Esophagus squamous epithelium (tissue), 5 donors: Measurements from ENCODE around the gene PEA15. TPM values are rescaled to one million over a fixed set of nuclear protein-coding genes. Genes with fewer than 3 reads are reported as not detected.

Experiments used
- DNase-seq: peaks from one replicate; lab custom pipeline; 2025; lab: John Stamatoyannopoulos, UW
- H3K27ac ChIP-seq, 4 donors: fragments of 200-600 bp; sonication (generic); one replicate each; pipeline ENCODE4 v1.5.1; 2016 to 2019; ENCODE audit warnings: mild to moderate bottlenecking in 1 of 4
- H3K27me3 ChIP-seq, 4 donors: fragments of 200-600 bp; sonication (generic); 1 replicate in 3 of 4; 2 replicates in 1 of 4; pipeline versions ENCODE4 v1.5.1 to v1.6.0; 2017 to 2021; ENCODE audit warnings: antibody characterized with exemption in 1 of 4
- H3K36me3 ChIP-seq, 3 donors: fragments of 200-600 bp; sonication (generic); one replicate each; pipeline ENCODE4 v1.5.1; 2016 to 2019
- H3K4me1 ChIP-seq, 3 donors: fragments of 200-600 bp; sonication (generic); one replicate each; pipeline ENCODE4 v1.5.1; 2017 to 2019
- H3K4me3 ChIP-seq, 4 donors: fragments of 200-600 bp; sonication (generic); 1 replicate in 3 of 4; 2 replicates in 1 of 4; pipeline ENCODE4 v1.5.1; 2016 to 2019; ENCODE audit warnings: mild to moderate bottlenecking in 2 of 4, moderate library complexity in 1 of 4
- H3K9me3 ChIP-seq, 3 donors: fragments of 200-600 bp; sonication (generic); one replicate each; pipeline ENCODE4 v1.5.1; 2016 to 2019
- POLR2A ChIP-seq, 4 donors: fragments of 450-650 bp; IDR thresholded peaks; one replicate each; pipeline ENCODE4 v1.6.1; 2017; ENCODE audit warnings: antibody characterized with exemption in 4 of 4, mild to moderate bottlenecking in 4 of 4, moderate library complexity in 3 of 4
- WGBS, 2 donors: methylation state at CpG; one replicate each; pipeline ENCODE4 v1.1.5; 2018; 5-methylcytosine and 5-hydroxymethylcytosine counted together
- intact Hi-C: fragments of 100-400 bp; cut with DNase I; formaldehyde crosslinking; loops from one replicate; pipeline ENCODE4 v1.15.0; 2022
- total RNA-seq, 4 donors: library from RNA; depleted of rRNA; stranded (reverse); fragments of >200 nt; gene quantifications; one replicate each; pipeline ENCODE4 v1.1.0, GENCODE V29; 2016
- TF ChIP-seq, protein P1 (sequence below), 6 experiments: fragments of 450-650 bp in 4 of 6; fragments of 200-600 bp in 2 of 6; sonication (generic) in 2 of 6; IDR thresholded peaks; one replicate each; pipeline ENCODE4 v1.5.1; 2016 to 2019; ENCODE audit warnings: antibody characterized with exemption in 6 of 6, mild to moderate bottlenecking in 4 of 6, moderate library complexity in 4 of 6
- donor health status: DM: yes; HTN: yes; CAD: no.

The PEA15 gene
- total RNA-seq, 4 donors from 2014 or later = 39.1 to 86.0 (median 69.8) TPM

DNA sequence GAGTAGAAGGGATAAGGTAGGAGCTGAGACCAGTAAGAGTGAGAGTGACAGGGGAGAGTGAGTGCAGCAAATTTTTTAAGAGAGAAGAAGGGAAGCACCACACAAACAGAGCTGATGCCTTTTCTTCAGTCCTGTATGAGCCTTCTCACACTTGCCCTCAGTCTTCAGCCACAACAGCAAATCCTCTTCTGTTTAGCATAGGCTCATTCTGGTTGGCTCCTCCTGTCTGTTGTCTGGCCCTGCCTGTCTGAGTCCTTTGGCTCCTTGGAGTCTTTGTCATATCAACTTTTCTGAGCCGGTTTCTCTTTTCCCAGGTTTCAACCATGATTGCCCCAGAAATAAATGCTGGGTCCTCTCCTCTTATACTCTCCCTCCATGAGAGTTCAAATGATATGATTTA, 27.5 kb upstream of the PEA15 start:
- H3K9me3 ChIP-seq = no peaks in the 10 kb centered on the region
- 50 to 88% methylated on average over 1 of the region's 1 CpG for WGBS, 2 donors
- H3K27me3 ChIP-seq = no peaks in the 10 kb centered on the region
- H3K36me3 ChIP-seq = no peaks in the 10 kb centered on the region
- TF ChIP-seq, protein P1, sequence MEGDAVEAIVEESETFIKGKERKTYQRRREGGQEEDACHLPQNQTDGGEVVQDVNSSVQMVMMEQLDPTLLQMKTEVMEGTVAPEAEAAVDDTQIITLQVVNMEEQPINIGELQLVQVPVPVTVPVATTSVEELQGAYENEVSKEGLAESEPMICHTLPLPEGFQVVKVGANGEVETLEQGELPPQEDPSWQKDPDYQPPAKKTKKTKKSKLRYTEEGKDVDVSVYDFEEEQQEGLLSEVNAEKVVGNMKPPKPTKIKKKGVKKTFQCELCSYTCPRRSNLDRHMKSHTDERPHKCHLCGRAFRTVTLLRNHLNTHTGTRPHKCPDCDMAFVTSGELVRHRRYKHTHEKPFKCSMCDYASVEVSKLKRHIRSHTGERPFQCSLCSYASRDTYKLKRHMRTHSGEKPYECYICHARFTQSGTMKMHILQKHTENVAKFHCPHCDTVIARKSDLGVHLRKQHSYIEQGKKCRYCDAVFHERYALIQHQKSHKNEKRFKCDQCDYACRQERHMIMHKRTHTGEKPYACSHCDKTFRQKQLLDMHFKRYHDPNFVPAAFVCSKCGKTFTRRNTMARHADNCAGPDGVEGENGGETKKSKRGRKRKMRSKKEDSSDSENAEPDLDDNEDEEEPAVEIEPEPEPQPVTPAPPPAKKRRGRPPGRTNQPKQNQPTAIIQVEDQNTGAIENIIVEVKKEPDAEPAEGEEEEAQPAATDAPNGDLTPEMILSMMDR (IDR thresholded peaks at IDR 0.05) = no peak
- TF ChIP-seq POLR2A (IDR thresholded peaks at IDR 0.05) = no peak
- no peak overlapping the region for H3K4me3 ChIP-seq
- no peak for DNase-seq
- H3K4me1 ChIP-seq = no peaks in the 10 kb centered on the region
- intact Hi-C loops = no loop called here
- H3K27ac ChIP-seq = no peak overlapping the region

DNA sequence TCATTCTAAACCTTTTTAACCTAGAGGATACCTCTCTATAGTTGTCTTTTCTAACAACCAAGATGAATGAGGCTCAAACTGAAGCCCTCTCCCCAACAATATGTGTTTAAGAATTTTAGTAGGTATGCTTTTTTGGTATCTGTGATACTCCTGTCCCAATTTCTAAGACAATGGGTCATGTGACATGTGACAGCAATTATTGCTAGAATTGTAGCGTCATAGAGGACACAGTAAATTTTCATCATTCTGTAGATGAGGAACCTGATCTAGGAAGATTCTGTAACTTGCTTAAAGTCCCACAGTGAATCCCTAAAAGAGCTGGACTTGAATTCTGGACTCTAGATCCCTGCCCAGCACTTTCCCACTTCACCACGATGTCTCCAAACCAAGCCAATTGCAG, 26.5 kb upstream of the PEA15 start:
- Histone ChIP-seq H3K27ac (no peak overlapping the region), H3K4me3 (no peak overlapping the region)
- WGBS, 2 donors = 91 to 100% methylated on average over 1 to 2 of the region's 2 CpGs

DNA sequence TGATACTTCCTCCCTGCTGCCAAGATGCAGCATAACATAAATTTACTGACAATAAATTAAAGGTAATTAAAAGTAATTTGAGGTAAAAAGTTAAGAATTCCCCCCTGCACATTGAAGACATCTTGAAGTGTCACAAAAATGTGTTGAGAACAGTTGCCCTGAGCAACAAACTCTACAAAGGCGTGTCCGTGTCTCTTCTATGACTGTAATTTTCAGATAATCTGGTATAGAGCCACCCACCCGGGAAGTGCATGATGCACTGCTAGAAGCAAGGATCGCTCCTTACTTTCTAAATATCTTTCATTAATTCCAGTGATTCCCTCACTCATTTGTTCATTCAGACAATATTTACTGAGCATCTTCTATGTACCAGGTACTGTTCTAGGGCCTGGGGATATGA, 25.8 kb upstream of the PEA15 start:
- WGBS, 2 donors = 74 to 80% methylated on average over 4 of the region's 4 CpGs
- TF ChIP-seq, protein P1 (IDR thresholded peaks at IDR 0.05) = no peak
- no peak for TF ChIP-seq POLR2A (IDR thresholded peaks at IDR 0.05)
- Histone ChIP-seq H3K36me3 (no peaks in the 10 kb centered on the region), H3K4me1 (no peaks in the 10 kb centered on the region), H3K9me3 (no peaks in the 10 kb centered on the region), H3K27me3 (no peaks in the 10 kb centered on the region), H3K27ac (no peak overlapping the region), H3K4me3 (no peak overlapping the region)
- no peak for DNase-seq
- intact Hi-C loops = no loop called here

More for the DNA sequence above, 26.5 kb upstream of the PEA15 start:
- no peak for DNase-seq
- intact Hi-C loops = no loop called here
- H3K9me3 ChIP-seq = no peaks in the 10 kb centered on the region
- no peaks in the 10 kb centered on the region for H3K27me3 ChIP-seq
- H3K4me1 ChIP-seq = no peaks in the 10 kb centered on the region
- H3K36me3 ChIP-seq = no peaks in the 10 kb centered on the region
- no peak for TF ChIP-seq POLR2A (IDR thresholded peaks at IDR 0.05)
- TF ChIP-seq, protein P1 (IDR thresholded peaks at IDR 0.05) = no peak

DNA sequence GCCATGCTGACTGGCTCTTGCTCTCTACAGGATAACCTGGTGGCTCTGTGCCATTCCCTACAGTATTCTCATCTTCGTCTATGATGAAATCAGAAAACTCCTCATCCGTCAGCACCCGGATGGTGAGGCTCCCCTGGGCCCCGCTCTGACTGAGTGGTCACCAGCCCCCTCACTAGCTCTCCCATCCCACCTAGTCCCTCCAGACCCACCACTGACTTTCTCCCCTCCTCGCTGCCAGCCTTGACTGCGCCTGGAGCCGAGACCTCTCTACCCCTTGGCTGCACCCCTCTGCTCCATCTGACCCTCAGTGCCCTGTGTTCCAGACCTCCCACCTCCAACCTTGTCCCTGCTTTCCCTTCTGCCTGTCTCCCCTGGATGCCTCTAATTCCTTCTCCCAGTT, 18.9 kb upstream of the PEA15 start:
- DNase-seq = no peak
- Histone ChIP-seq H3K27ac (no peak overlapping the region), H3K4me3 (no peak overlapping the region), H3K4me1 (peaks cover 0 to 10% (median 0%) of the 10 kb centered on the region in 3 donors), H3K36me3 (no peaks in the 10 kb centered on the region), H3K9me3 (no peaks in the 10 kb centered on the region), H3K27me3 (no peaks in the 10 kb centered on the region)
- WGBS, 2 donors = 90 to 93% methylated on average over 7 of the region's 7 CpGs
- TF ChIP-seq, protein P1 (IDR thresholded peaks at IDR 0.05) = no peak
- no peak for TF ChIP-seq POLR2A (IDR thresholded peaks at IDR 0.05)
- intact Hi-C loops = no loop called here

DNA sequence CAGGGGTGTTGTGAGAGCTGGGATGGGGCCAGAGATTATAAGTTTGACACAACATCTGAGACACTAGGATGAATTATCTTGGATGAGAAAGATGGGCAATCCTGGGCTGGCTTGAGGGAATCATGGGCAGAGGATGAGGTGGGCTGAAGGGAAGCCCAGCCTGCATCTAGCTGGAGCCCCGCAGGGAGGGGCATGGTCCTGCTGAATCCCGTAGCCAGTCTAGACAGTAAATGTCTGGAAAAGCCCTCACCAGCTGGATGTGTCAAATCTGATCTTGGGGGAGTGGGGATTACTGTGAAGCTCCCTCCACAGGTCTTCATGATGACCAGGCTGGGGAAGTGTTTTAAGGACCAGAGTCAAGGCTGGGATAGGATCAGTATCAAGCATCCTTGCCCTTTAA, 18.5 kb upstream of the PEA15 start:
- no peak overlapping the region for H3K4me3 ChIP-seq
- WGBS, 2 donors = 60 to 81% methylated on average over 1 to 2 of the region's 2 CpGs
- no peak overlapping the region for H3K27ac ChIP-seq
- no peaks in the 10 kb centered on the region for H3K9me3 ChIP-seq
- H3K36me3 ChIP-seq = no peaks in the 10 kb centered on the region
- peaks cover 0 to 10% (median 0%) of the 10 kb centered on the region in 3 donors for H3K4me1 ChIP-seq
- DNase-seq = no peak
- H3K27me3 ChIP-seq = no peaks in the 10 kb centered on the region
- TF ChIP-seq, protein P1 (IDR thresholded peaks at IDR 0.05) = no peak
- no peak for TF ChIP-seq POLR2A (IDR thresholded peaks at IDR 0.05)
- intact Hi-C loops = no loop called here
